H4 (cell line): ENCODE data around the gene STAMBP. TPM values are rescaled to one million over a fixed set of nuclear protein-coding genes. Genes with fewer than 3 reads are reported as not detected.
"Not testable (repeated sequence)": the region's sequence is repeated elsewhere in the genome, so short reads cannot be mapped to it uniquely, and the experiment has no call there.

ENCODE experiments used
- DNase-seq: peaks from one replicate; pipeline ENCODE4 v3.0.0-alpha.2; 2015; ENCODE audit warnings: low spot score
- total RNA-seq: library from RNA; depleted of rRNA; stranded (reverse); fragments of >200 nt; shearing (Covaris generic); gene quantifications from 2 replicates; pipeline ENCODE4 v1.2.3, GENCODE V29; 2014

STAMBP gene
- total RNA-seq, 1 experiment from 2014 or later: 63.7 TPM

GRCh38 chr2:73886357-73886756 lies 57.6 kb downstream of the STAMBP start:
- no peak for DNase-seq

DNA sequence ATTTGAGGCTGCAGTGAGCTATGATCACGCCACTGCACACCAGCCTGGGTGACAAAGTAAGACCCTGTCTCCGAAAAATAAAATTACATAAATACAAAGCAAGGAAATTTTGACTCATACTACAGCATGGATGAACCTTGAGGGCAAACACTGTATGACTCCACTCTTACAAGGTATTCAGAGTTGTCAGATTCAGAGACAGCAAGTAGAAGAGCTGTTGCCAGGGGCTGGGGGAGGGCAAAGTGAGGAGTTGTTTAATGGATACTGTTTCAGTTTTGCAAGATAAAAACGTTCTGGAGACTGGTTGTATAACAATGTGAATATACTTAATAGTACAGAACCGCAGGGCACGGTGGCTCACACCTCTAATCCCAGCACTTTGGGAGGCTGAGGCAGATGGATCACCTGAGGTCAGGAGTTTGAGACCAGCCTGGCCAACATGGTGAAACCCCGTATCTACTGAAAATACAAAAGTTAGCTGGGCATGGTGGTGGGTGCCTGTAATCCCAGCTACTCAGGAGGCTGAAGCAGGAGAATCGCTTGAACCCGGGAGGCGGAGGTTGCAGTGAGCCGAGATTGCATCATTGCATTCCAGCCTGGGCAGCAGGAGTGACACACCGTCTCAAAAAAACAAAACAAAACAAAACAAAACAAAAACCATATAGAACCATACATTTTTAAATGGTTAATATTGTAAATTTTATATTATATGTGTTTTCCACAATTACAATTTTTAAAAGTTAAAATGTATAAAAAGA lies 59.0 kb downstream of the STAMBP start:
- DNase-seq: not testable (repeated sequence)

GRCh38 chr2:73888388-73888787 lies 59.6 kb downstream of the STAMBP start:
- no peak for DNase-seq

GRCh38 chr2:73889206-73889605 lies 60.4 kb downstream of the STAMBP start:
- DNase-seq: no peak

DNA sequence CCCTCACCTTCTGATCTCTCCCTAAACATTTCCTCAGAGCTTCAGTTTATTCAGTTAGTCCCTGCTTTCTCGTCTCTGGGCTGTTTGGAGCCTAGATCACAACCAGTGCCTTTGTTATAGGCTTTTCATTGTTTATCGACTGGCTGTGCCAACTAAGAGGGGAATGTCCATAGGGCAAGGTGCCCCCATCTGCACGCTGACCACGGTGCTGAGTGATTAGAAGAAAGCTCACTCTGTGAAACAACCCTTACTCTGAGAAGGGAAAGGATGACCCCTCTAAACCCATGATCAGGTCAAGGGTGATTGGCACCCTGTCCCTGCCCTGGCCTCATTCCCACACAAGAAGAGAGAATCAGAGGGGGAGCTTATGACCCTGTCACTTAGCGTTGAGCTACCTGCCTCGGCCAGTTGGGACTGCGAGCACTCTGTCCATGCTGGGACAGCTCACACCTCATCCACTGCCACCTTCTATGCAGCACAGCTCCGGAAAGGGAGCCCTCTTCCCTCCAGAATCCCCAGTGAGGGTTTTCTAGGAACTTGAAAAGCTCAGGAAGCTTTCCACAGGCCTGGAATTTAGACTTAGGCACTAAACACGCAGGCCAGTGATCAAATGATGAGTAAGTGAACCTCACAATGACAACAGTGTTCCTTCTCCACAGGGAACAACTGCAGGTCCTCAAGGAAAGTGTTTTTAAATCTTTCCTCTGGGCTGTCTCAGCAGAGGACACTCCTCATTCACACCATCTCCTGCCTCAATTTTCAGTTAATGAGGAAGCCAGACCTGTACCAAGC lies 61.7 kb downstream of the STAMBP start:
- no peak for DNase-seq

DNA sequence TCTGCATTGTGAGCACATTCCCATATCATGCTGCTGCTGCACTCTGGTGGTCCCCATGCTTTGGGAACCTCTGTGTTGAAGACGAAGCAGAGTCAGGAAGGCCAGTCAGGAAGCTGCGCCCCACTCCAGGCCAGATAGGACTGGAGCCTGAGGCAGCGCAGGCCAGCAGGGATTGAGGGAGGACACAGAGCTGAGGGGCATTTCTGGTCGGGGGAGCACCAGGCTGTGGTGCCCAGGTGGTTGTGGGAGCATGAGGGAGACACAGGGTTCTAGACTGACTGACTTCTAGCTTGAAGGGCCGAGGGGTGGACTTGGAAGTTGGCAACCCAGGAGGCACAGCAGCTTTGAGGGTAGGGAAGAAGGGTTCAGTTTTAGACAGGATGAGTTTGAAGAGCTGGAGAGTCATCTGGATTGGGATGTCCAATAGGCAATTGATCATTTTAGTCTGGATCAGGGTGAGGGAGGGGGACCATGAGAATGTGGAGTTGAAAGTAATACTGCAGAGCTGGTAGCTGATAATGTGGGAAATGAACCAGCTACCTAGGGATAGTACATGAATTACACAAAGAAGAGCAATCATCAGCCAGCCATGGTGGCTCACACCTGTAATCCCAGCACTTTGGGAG lies 62.6 kb downstream of the STAMBP start:
- no peak for DNase-seq

DNA sequence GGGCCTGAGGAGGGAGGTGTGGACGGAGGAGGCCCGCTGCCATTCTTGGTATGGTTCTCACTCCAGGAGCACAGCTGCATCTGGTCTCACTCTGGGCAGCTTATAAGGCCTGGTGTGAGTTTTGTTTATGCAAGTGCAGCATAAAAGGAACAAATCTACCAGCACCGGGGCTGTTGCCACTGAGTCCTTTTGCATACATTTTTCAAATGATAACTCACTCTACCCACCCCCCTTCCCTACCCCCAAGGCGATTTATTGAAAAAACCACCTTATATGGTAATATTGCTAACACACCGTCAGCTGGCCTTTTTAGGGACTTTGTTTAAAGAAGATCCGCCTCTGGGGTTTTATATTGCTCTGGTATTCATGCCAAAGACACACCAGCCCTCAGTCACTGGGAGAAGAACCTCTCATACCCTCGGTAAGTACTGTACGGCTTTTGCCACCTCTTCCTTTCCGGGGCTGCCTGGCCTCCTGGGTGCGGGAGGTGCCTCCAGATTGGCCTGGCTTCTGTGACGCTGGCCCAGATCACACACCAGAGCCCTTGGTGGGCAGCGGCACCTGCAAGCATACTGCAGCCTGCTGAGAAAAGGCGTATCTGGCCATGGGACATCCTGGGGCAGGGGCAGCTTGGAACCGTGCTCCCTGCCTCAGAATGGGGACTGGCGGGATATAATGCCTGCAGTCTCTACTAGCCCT lies 64.0 kb downstream of the STAMBP start, which contains the start of gene ACTG2:
Gene ACTG2, plus strand, starts transcription at position 378 of the 699 bp plus-strand sequence. CDS start 8,304 bp downstream, outside the sequence.
- no peak for DNase-seq

GRCh38 chr2:73893764-73894474 lies 65.2 kb downstream of the STAMBP start:
- DNase-seq: no peak

DNA sequence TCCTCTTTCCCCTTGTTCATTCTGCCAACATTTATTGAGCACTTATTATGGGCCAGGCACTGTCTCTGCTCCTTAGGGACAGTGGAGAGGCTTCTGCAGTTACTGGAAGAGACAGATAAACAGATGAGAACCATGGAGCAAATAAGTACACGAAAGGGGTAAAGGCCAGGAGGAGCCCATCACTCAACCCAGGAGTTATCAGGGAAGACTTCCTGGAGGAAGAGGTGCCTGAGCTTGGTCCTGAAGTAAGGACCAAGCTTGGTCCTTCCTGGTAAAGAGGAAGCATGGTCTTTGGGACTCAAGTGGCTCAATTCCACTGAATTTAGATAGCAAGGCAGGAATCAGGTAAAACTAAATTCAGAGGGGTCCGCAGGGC lies 65.7 kb downstream of the STAMBP start:
- DNase-seq: no peak

GRCh38 chr2:73894877-73895276 lies 66.1 kb downstream of the STAMBP start:
- no peak for DNase-seq

DNA sequence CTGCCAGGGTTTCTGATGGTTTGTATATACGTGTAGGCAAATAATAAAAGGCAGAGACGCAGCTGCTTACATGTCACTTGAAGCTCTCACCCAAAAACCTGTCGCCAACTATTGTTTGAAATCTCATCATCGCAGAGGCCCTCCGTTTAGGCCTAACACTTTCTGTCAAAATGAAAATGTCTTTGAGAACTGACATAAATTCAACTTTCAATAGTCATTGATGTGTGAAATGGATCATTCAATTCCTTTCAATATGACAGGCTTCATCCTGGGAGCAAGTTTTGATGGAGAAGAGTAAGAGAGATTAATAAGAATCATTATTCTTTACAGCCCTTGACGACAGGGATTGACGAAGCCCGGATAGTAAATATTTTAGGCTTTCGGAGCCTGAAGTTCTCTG lies 66.7 kb downstream of the STAMBP start:
- no peak for DNase-seq

DNA sequence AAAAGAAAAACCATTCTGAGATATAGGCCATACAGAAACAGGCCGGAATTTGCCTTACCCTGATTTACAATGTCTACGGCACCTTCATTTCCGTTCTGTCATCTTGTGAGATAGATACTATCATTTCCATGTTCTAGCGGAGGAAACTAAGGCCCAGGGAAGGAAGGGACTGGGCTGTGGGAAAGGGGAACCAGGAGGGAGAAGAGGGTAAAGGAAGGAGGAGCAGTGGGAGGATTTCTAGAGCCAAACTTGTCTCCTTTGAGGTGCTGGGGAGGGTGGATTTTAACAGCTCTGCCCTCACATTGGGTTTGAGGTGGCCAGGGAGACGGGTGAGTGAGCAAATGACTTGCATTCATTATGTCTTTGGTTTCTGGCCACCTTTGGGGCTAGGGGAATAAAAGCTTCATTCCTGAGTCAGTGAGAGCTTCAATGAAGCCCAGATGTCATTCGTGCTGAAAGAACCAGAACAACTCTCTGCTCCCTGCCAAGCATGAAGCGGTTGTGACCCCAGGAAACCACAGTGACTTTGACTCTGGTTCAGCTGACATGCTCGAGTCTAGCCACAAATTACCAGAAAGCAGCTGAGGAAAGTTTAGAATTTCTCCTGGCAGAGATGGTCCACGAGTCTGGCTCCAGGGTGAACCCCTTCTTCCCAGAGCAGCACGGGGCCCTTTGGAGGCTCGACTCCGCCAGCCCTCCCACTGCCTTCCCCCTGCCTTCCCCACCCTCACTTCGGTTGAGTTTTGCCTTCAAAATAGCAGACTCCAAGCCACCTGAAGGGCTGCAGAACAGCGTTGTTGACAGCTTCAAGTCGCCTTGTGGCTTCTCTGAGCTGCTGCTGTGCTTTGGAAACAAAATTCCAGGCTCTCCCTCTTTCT lies 67.8 kb downstream of the STAMBP start:
- no peak for DNase-seq

DNA sequence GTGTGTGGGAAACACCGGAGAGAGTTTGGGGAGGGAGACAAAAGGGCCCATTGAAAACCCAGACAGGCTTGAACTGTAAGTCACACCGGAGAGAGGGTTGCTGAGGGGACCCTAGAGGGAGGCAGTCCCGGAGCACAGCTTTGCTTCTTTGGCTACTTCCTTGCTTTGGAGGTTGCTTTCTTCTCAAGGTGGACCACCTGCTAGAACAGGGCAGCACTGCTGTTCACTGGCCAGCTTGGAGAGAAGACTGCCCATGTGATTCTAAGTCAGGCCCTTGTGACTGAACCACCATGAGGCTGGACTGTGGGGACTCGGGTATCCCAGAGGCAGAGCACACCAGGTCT lies 68.5 kb downstream of the STAMBP start:
- no peak for DNase-seq

DNA sequence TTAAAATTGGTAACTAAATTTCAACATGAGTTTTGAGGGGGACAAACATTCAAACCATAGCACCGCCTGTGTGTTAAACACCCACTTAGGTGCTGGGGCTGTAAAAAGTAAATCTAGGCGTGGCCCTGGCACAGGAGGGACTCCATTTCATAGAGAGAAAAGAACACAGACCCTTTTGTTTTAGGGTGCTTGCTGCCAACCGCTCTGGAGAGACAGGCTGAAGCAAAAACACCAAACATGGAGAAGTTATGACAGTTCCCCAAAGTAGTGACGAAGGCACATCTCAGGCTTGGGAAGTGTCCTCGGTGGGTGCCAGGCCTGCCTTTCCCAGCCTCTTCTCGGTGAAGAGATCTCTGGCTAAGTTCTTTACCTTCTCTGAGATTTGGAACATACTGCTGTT lies 69.2 kb downstream of the STAMBP start:
- no peak for DNase-seq

DNA sequence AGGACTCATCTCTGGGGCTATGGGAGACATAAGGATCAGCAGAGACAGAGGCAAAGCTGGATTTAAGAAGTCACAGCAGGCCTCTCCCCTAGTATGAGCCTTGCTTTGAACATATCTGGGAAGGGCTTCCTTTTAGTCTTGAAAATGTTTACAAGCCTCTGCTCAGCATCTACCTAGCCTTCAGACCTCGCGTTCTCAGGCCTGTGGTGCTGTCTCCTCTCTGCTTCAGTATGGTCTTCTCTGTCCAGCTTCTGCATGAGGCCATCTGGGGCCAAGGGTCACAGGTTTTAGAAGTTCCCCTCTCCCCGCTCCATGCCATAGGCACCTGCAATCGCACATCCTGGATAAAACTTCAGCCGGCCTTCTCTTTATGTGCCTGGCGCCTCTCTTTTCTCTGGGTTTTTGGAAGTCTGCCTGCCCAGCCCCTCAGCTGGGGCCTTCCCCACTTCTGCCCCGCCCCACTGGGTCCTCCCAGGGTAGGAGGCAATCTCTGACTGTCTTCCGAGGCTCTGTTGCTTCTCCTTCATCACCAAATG lies 71.1 kb downstream of the STAMBP start:
- DNase-seq: no peak

DNA sequence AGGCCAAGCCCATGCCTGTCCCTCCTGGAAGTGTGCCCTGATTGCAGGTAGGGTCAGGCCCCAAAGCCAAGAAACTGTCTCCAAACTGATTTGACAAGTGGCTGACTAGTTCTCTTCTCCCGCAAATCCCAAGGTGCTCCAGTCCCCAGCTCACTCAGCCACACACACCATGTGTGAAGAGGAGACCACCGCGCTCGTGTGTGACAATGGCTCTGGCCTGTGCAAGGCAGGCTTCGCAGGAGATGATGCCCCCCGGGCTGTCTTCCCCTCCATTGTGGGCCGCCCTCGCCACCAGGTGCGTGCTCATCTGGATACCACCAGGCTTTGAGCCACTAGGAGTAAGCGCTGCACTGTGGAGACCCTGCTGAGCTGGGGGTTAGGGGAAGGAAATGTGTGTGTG lies 72.4 kb downstream of the STAMBP start:
- no peak for DNase-seq

DNA sequence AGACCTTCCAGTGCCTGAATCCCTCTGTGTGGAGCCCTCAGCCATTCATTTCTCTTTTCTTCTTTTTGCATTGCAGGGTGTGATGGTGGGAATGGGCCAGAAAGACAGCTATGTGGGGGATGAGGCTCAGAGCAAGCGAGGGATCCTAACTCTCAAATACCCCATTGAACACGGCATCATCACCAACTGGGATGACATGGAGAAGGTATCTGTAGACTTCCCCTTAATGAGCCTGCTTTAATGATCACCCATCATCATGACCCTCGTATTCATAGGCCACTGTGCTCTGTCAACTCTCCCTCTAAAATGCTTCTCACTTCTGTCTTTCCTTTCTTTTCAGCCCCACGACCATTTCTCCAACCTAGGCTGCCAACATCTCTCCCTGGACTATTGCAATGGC lies 73.5 kb downstream of the STAMBP start:
- DNase-seq: no peak

- no peak for DNase-seq
Measured at GRCh38 chr2:73903313-73903712, 74.6 kb downstream of the STAMBP start.

- DNase-seq: not testable (repeated sequence)
Measured at GRCh38 chr2:73903949-73904613, 75.3 kb downstream of the STAMBP start.

GRCh38 chr2:73904952-73905351 lies 76.2 kb downstream of the STAMBP start:
- no peak for DNase-seq
